HepG2 (cell line): ENCODE results near the gene IGF2BP1. TPM values are rescaled to one million over a fixed set of nuclear protein-coding genes. Genes with fewer than 3 reads are reported as not detected.
A peak's percentile ranks its signal among the peaks of the same experiment; 100 is the strongest.

Experiments
- AGO1 ChIP-seq: fragments of 200-400 bp; formaldehyde crosslinking; IDR thresholded peaks from 2 replicates; pipeline ENCODE4 v1.6.1; 2017; ENCODE audit warnings: mild to moderate bottlenecking, low read depth, low read length, moderate library complexity; ENCODE audit not compliant: poor library complexity, severe bottlenecking
- ATM ChIP-seq: fragments of 450-650 bp; IDR thresholded peaks from 2 replicates; pipeline ENCODE4 v1.7.1; 2017; ENCODE audit warnings: mild to moderate bottlenecking, borderline replicate concordance
- BRD4 ChIP-seq: sonication (generic); formaldehyde crosslinking; IDR thresholded peaks from 2 replicates; pipeline ENCODE4 v1.4.0; 2020; ENCODE audit warnings: missing genetic modification reagents
- ELF1 ChIP-seq: sonication (generic); formaldehyde crosslinking; IDR thresholded peaks from 2 replicates; pipeline ENCODE4 v1.4.0; 2020; ENCODE audit warnings: missing genetic modification reagents
- GRHL1 ChIP-seq: sonication (generic); formaldehyde crosslinking; conservative IDR thresholded peaks from 2 replicates; pipeline ENCODE4 v1.8.0; 2022; ENCODE audit warnings: missing genetic modification reagents
- HES4 ChIP-seq: sonication (generic); formaldehyde crosslinking; IDR thresholded peaks from 2 replicates; pipeline ENCODE4 v1.9.0; 2021; ENCODE audit warnings: mild to moderate bottlenecking, missing genetic modification reagents, borderline replicate concordance
- IKZF1 ChIP-seq: fragments of 450-650 bp; IDR thresholded peaks from 2 replicates; pipeline ENCODE4 v1.7.1; 2016
- RFX1 ChIP-seq: fragments of 450-650 bp; IDR thresholded peaks from 2 replicates; pipeline ENCODE4 v1.6.1; 2017
- SP140L ChIP-seq: sonication (generic); formaldehyde crosslinking; IDR thresholded peaks from 2 replicates; pipeline ENCODE4 v1.4.0; 2020; ENCODE audit warnings: missing genetic modification reagents, borderline replicate concordance
- U2AF2 ChIP-seq: fragments of 200-400 bp; formaldehyde crosslinking; IDR thresholded peaks from 2 replicates; pipeline ENCODE4 v1.6.1; 2017; ENCODE audit warnings: low read depth, mild to moderate bottlenecking, low read length
- ZFX ChIP-seq: sonication (generic); formaldehyde crosslinking; IDR thresholded peaks from 2 replicates; pipeline ENCODE4 v1.4.0; 2020; ENCODE audit warnings: mild to moderate bottlenecking, low read depth, missing genetic modification reagents, moderate library complexity
- ZNF142 ChIP-seq: sonication (generic); formaldehyde crosslinking; IDR thresholded peaks from 2 replicates; pipeline ENCODE4 v1.4.0; 2020; ENCODE audit warnings: missing genetic modification reagents
- ZNF264 ChIP-seq: sonication (generic); formaldehyde crosslinking; IDR thresholded peaks from 2 replicates; pipeline ENCODE4 v1.4.0; 2020; ENCODE audit warnings: missing genetic modification reagents
- ZNF687 ChIP-seq: sonication (generic); formaldehyde crosslinking; IDR thresholded peaks from 2 replicates; pipeline ENCODE4 v1.5.1; 2020; ENCODE audit warnings: mild to moderate bottlenecking, missing genetic modification reagents, moderate library complexity
- ZNF747 ChIP-seq: sonication (generic); formaldehyde crosslinking; IDR thresholded peaks from 2 replicates; pipeline ENCODE4 v1.8.1; 2023; ENCODE audit warnings: missing genetic modification reagents, mild to moderate bottlenecking, borderline replicate concordance
- ZNF776 ChIP-seq: sonication (generic); formaldehyde crosslinking; IDR thresholded peaks from 2 replicates; pipeline ENCODE4 v1.4.0; 2020; ENCODE audit warnings: mild to moderate bottlenecking, missing genetic modification reagents
- ZNF781 ChIP-seq: sonication (generic); formaldehyde crosslinking; IDR thresholded peaks from 2 replicates; pipeline ENCODE4 v1.5.1; 2020; ENCODE audit warnings: borderline replicate concordance, mild to moderate bottlenecking, missing genetic modification reagents; ENCODE audit errors: not compliant biosample characterization
- polyA plus RNA-seq, 8 experiments: library from polyadenylated mRNA; depleted of rRNA in 3 of 8; stranded (reverse) in 7 of 8; unstranded in 1 of 8; fragments of >200 nt; fragmentation: Illumina TruSeq in 4 of 8; extraction: Trizol in 4 of 8; gene quantifications; 2 replicates each; pipeline versions ENCODE4 v1.2.1 to v1.2.3, GENCODE V29; 2011 to 2016; ENCODE audit warnings: low read depth in 4 of 8, missing spikeins in 1 of 8, mixed read lengths in 1 of 8; ENCODE audit not compliant: insufficient read depth in 1 of 8
- total RNA-seq, 5 experiments: library from RNA; depleted of rRNA; stranded (reverse); fragments of >200 nt; fragmentation: Illumina TruSeq; extraction: Trizol; gene quantifications; 2 replicates each; pipeline ENCODE4 v1.2.3, GENCODE V29; 2016; ENCODE audit warnings: low read depth in 1 of 5

Gene IGF2BP1
- total and polyA plus RNA-seq, 2 of the 13 experiments (the other 11 are each of a cell fraction or from before 2014, with no cell fraction given): 29.7 to 75.1 TPM

GRCh38 chr17:48997103-48997826 is at the start of gene IGF2BP1 (continued):
- TF ChIP-seq ZNF142 (CRISPR knock-in tag) (peak; percentile 78), ELF1 (CRISPR knock-in tag) (no peak), AGO1 (peak; percentile 5), ZNF687 (no peak; the same call in 1 of the 2 replicates), ZNF781 (peak; percentile 77), RFX1 (no peak), ZNF776 (no peak; the same call in none of the 2 replicates), BRD4 (CRISPR knock-in tag) (peak; percentile 57; the same call in 1 of the 2 replicates), ATM (no peak), GRHL1 (CRISPR knock-in tag) (no peak), IKZF1 (no peak), SP140L (CRISPR knock-in tag) (peak; percentile 81; the same call in 1 of the 2 replicates), ZNF747 (CRISPR knock-in tag) (no peak), ZFX (CRISPR knock-in tag) (no peak; the same call in none of the 2 replicates), U2AF2 (no peak), HES4 (CRISPR knock-in tag) (peak; percentile 73; the same call in 1 of the 2 replicates), ZNF264 (CRISPR knock-in tag) (no peak; the same call in none of the 2 replicates)
